SK-N-SH treated with all-trans-retinoic acid at 6 μM for 48 hours (cell line): Measurements from ENCODE around the gene HCN2.

ENCODE experiments used
- ARNTL ChIP-seq: fragments of 450-650 bp; formaldehyde crosslinking; IDR thresholded peaks from 2 replicates; pipeline ENCODE4 v1.5.0; 2020; ENCODE audit warnings: low read depth, mild to moderate bottlenecking, moderate library complexity, borderline replicate concordance
- BACH2 ChIP-seq: fragments of 250-450 bp; sonication (Bioruptor Pico); IDR thresholded peaks from 2 replicates; pipeline ENCODE4 v1.9.0; 2021; ENCODE audit warnings: mild to moderate bottlenecking, borderline replicate concordance
- CREB5 ChIP-seq: fragments of 250-450 bp; sonication (Bioruptor Pico); IDR thresholded peaks from 2 replicates; pipeline ENCODE4 v1.5.1; 2020; ENCODE audit warnings: low read depth, mild to moderate bottlenecking, moderate library complexity
- CSRNP3 ChIP-seq: fragments of 250-450 bp; sonication (Bioruptor Pico); IDR thresholded peaks from 2 replicates; pipeline ENCODE4 v1.5.1; 2021; ENCODE audit warnings: mild to moderate bottlenecking, moderate library complexity
- ESRRG ChIP-seq: fragments of 250-450 bp; sonication (Bioruptor Pico); IDR thresholded peaks from 2 replicates; pipeline ENCODE4 v1.6.1; 2021; ENCODE audit warnings: mild to moderate bottlenecking
- PATZ1 ChIP-seq: fragments of 250-450 bp; sonication (Bioruptor Pico); IDR thresholded peaks from 2 replicates; pipeline ENCODE4 v1.8.0; 2020; ENCODE audit warnings: mild to moderate bottlenecking, moderate library complexity, borderline replicate concordance
- ZFP3 ChIP-seq: fragments of 250-450 bp; sonication (Bioruptor Pico); IDR thresholded peaks from 2 replicates; pipeline ENCODE4 v1.5.0; 2020; ENCODE audit warnings: mild to moderate bottlenecking, moderate library complexity
- ZNF565 ChIP-seq: fragments of 450-650 bp; formaldehyde crosslinking; conservative IDR thresholded peaks from 2 replicates; pipeline ENCODE4 v1.5.0; 2020; ENCODE audit warnings: low read depth, mild to moderate bottlenecking, moderate library complexity
- ZNF8 ChIP-seq: fragments of 450-650 bp; formaldehyde crosslinking; IDR thresholded peaks from 2 replicates; pipeline ENCODE4 v1.5.0; 2020; ENCODE audit warnings: mild to moderate bottlenecking, moderate library complexity

- no peak for TF ChIP-seq ZNF8
- TF ChIP-seq CSRNP3 (CRISPR knock-in tag): no peak
- no peak for TF ChIP-seq PATZ1 (CRISPR knock-in tag)
- no peak for TF ChIP-seq ZNF565 (CRISPR knock-in tag)
- no peak for TF ChIP-seq ARNTL (CRISPR knock-in tag)
- TF ChIP-seq ESRRG (CRISPR knock-in tag): no peak
- TF ChIP-seq BACH2 (CRISPR knock-in tag): no peak
- TF ChIP-seq CREB5 (CRISPR knock-in tag): no peak
- TF ChIP-seq ZFP3 (CRISPR knock-in tag): no peak
Observed at GRCh38 chr19:610071-610800, 20.6 kb downstream of the HCN2 start.
